H1 (cell line): ENCODE results near the gene THOP1. TPM values are rescaled to one million over a fixed set of nuclear protein-coding genes. Genes with fewer than 3 reads are reported as not detected.

ENCODE experiments used
- CTCF ChIA-PET: fragments of 300-600 bp; sonication (Branson Sonifier 250); formaldehyde crosslinking; loops from one replicate; lab custom pipeline; 2021; ENCODE audit not compliant: partially characterized antibody; lab: Charles Lee
- POLR2A ChIA-PET: fragments of 300-600 bp; sonication (Branson Sonifier 250); formaldehyde crosslinking; loops from one replicate; lab custom pipeline; 2021; ENCODE audit warnings: inconsistent platforms; ENCODE audit not compliant: partially characterized antibody; lab: Charles Lee
- DNase-seq, 2 experiments: peaks; one replicate each; pipeline versions ENCODE4 v3.0.0 to v3.0.0-alpha.2; 2010 to 2022; ENCODE audit warnings: low spot score in 2 of 2, low read depth in 1 of 2, mixed read lengths in 1 of 2
- FAIRE-seq: peaks from 2 replicates; lab custom pipeline; 2011; peaks lifted over from hg19 to GRCh38; lab: Jason Lieb, UNC
- H2AFZ ChIP-seq: 2 replicates; pipeline ENCODE4 v1.8.1; 2012; ENCODE audit warnings: low read length, inconsistent platforms
- H2AK5ac ChIP-seq: 2 replicates; pipeline ENCODE4 v1.6.1; 2013; ENCODE audit warnings: low read depth, low read length
- H2BK120ac ChIP-seq: replicated peaks from 2 replicates; pipeline ENCODE3; 2013; ENCODE audit warnings: low read depth, low read length, inconsistent platforms
- H2BK12ac ChIP-seq: 2 replicates; pipeline ENCODE4 v1.6.1; 2013; ENCODE audit warnings: low read depth, low read length
- H2BK15ac ChIP-seq: 2 replicates; pipeline ENCODE4 v1.6.1; 2013; ENCODE audit warnings: low read length
- H2BK20ac ChIP-seq: 2 replicates; pipeline ENCODE4 v1.6.1; 2013; ENCODE audit warnings: low read length
- H2BK5ac ChIP-seq: 2 replicates; pipeline ENCODE4 v1.6.1; 2013; ENCODE audit warnings: low read depth, low read length
- H3K14ac ChIP-seq: 2 replicates; pipeline ENCODE4 v1.6.1; 2013; ENCODE audit warnings: inconsistent platforms; ENCODE audit not compliant: insufficient read length
- H3K18ac ChIP-seq: 2 replicates; pipeline ENCODE4 v1.6.1; 2013; ENCODE audit warnings: low read length; ENCODE audit errors: extremely low read depth
- H3K23ac ChIP-seq: 2 replicates; pipeline ENCODE4 v1.6.1; 2013; ENCODE audit warnings: inconsistent platforms; ENCODE audit not compliant: insufficient read length
- H3K23me2 ChIP-seq: 2 replicates; pipeline ENCODE4 v1.6.1; 2013; ENCODE audit warnings: low read depth, low read length
- H3K27ac ChIP-seq: 2 replicates; pipeline ENCODE4 v1.6.1; 2011; ENCODE audit warnings: low read depth, low read length, inconsistent platforms
- H3K27me3 ChIP-seq, 4 experiments: replicated peaks in 1 of 4; 1 replicate in 1 of 4; 2 replicates in 3 of 4; pipeline versions ENCODE4 v1.6.1 to v1.8.1; 2011 to 2013; ENCODE audit warnings: low read length in 3 of 4, mild to moderate bottlenecking in 3 of 4, inconsistent platforms in 2 of 4, mixed read lengths in 2 of 4, moderate library complexity in 1 of 4; ENCODE audit not compliant: control insufficient read depth in 3 of 4, insufficient read depth in 3 of 4; ENCODE audit errors: extremely low read depth in 1 of 4
- H3K36me3 ChIP-seq, 4 experiments: 2 replicates each; pipeline versions ENCODE4 v1.6.1 to v1.8.1; 2011 to 2013; ENCODE audit warnings: mild to moderate bottlenecking in 4 of 4, low read length in 3 of 4, moderate library complexity in 2 of 4, control low read depth in 1 of 4, inconsistent platforms in 1 of 4; ENCODE audit not compliant: insufficient read depth in 4 of 4, control insufficient read depth in 2 of 4
- H3K4ac ChIP-seq: replicated peaks from 2 replicates; pipeline ENCODE3; 2013; ENCODE audit warnings: low read length, low read depth, mixed read lengths, inconsistent platforms; ENCODE audit not compliant: insufficient read length
- H3K4me1 ChIP-seq, 4 experiments: replicated peaks in 1 of 4; 1 replicate in 1 of 4; 2 replicates in 3 of 4; pipeline versions ENCODE4 v1.6.1 to v1.8.1; 2011 to 2013; ENCODE audit warnings: low read length in 3 of 4, inconsistent platforms in 2 of 4, mixed read lengths in 1 of 4; ENCODE audit not compliant: insufficient read depth in 4 of 4, control insufficient read depth in 3 of 4
- H3K4me2 ChIP-seq, 2 experiments: 2 replicates each; pipeline versions ENCODE4 v1.6.1 to v1.8.1; 2011 to 2013; ENCODE audit warnings: low read depth in 2 of 2, low read length in 2 of 2, control low read depth in 1 of 2, inconsistent platforms in 1 of 2, mild to moderate bottlenecking in 1 of 2; ENCODE audit not compliant: insufficient read depth in 1 of 2
- H3K4me3 ChIP-seq, 4 experiments: fragments of 200-600, 300-600 bp in 1 of 4; sonication (generic), shearing (Covaris generic), sonication (Bioruptor Twin) in 1 of 4; 2 replicates each; pipeline versions ENCODE4 v1.5.1 to v1.8.1; 2011 to 2016; ENCODE audit warnings: low read length in 4 of 4, low read depth in 3 of 4, control low read depth in 2 of 4, inconsistent platforms in 2 of 4, mild to moderate bottlenecking in 2 of 4, mixed read lengths in 1 of 4, moderate library complexity in 1 of 4; ENCODE audit not compliant: insufficient read depth in 2 of 4; ENCODE audit errors: extremely low read depth in 1 of 4
- H3K56ac ChIP-seq: replicated peaks from 2 replicates; pipeline ENCODE3; 2013; ENCODE audit warnings: low read depth, mild to moderate bottlenecking, mixed read lengths, low read length, inconsistent platforms; ENCODE audit not compliant: insufficient read length
- H3K79me1 ChIP-seq: 2 replicates; pipeline ENCODE4 v1.6.1; 2013; ENCODE audit warnings: low read depth, low read length, control low read depth
- H3K79me2 ChIP-seq, 2 experiments: 2 replicates each; pipeline versions ENCODE4 v1.6.1 to v1.8.1; 2012 to 2013; ENCODE audit warnings: low read length in 2 of 2, mild to moderate bottlenecking in 2 of 2, inconsistent platforms in 1 of 2; ENCODE audit not compliant: insufficient read depth in 2 of 2, control insufficient read depth in 1 of 2
- H3K9ac ChIP-seq, 4 experiments: replicated peaks in 1 of 4; 1 replicate in 1 of 4; 2 replicates in 3 of 4; pipeline versions ENCODE4 v1.6.1 to v1.8.1; 2011 to 2013; ENCODE audit warnings: low read depth in 3 of 4, low read length in 3 of 4, control low read depth in 2 of 4, mild to moderate bottlenecking in 2 of 4, moderate library complexity in 2 of 4, inconsistent platforms in 1 of 4; ENCODE audit errors: extremely low read depth in 1 of 4
- H3K9me3 ChIP-seq, 2 experiments: 2 replicates each; pipeline versions ENCODE4 v1.6.1 to v1.8.1; 2012 to 2013; ENCODE audit warnings: mild to moderate bottlenecking in 2 of 2, moderate library complexity in 2 of 2, control low read depth in 1 of 2, inconsistent platforms in 1 of 2, low read depth in 1 of 2, low read length in 1 of 2, mixed read lengths in 1 of 2; ENCODE audit not compliant: insufficient read depth in 2 of 2
- H4K20me1 ChIP-seq, 2 experiments: replicated peaks in 1 of 2; 2 replicates each; pipeline versions ENCODE3 to v1.8.1; 2011 to 2013; ENCODE audit warnings: inconsistent platforms in 2 of 2, low read length in 2 of 2, mild to moderate bottlenecking in 1 of 2; ENCODE audit not compliant: insufficient read depth in 2 of 2, control insufficient read depth in 1 of 2
- H4K5ac ChIP-seq: 2 replicates; pipeline ENCODE4 v1.6.1; 2013; ENCODE audit warnings: low read length, low read depth, mixed read lengths, inconsistent platforms; ENCODE audit not compliant: insufficient read length
- H4K8ac ChIP-seq: 2 replicates; pipeline ENCODE4 v1.8.0; 2013; ENCODE audit warnings: mild to moderate bottlenecking, moderate library complexity, low read length, inconsistent platforms; ENCODE audit not compliant: insufficient read depth; ENCODE audit errors: extremely low read depth
- H4K91ac ChIP-seq: replicated peaks from 2 replicates; pipeline ENCODE3; 2013; ENCODE audit warnings: low read length, mixed read lengths, inconsistent platforms; ENCODE audit not compliant: insufficient read length
- KDM4A ChIP-seq: IDR thresholded peaks from one replicate; pipeline ENCODE4 v1.7.1; 2012; ENCODE audit warnings: low read depth, mild to moderate bottlenecking, moderate library complexity, low read length, inconsistent platforms; ENCODE audit not compliant: severe bottlenecking
- SAP30 ChIP-seq: fragments of 300-600 bp; sonication (generic); IDR thresholded peaks from 2 replicates; pipeline ENCODE4 v1.7.1; 2012; ENCODE audit warnings: low read length, moderate library complexity, mild to moderate bottlenecking, inconsistent platforms; ENCODE audit not compliant: insufficient read depth, insufficient replicate concordance
- WGBS, 2 experiments: shearing (Covaris generic) in 1 of 2; methylation state at CpG; one replicate each; pipeline versions ENCODE4 v1.1.6 to v1.1.7; 2013 to 2015; ENCODE audit warnings: low lambda C conversion rate in 2 of 2, mixed read lengths in 2 of 2, inconsistent platforms in 1 of 2, low coverage in 1 of 2, missing lambda C conversion rate in 1 of 2; ENCODE audit not compliant: insufficient replicate concordance in 2 of 2, insufficient coverage in 1 of 2, insufficient read length in 1 of 2; ENCODE audit errors: extremely low coverage in 1 of 2, missing lambda C conversion rate in 1 of 2; 5-methylcytosine and 5-hydroxymethylcytosine counted together
- polyA plus RNA-seq, 7 experiments: library from polyadenylated mRNA; depleted of rRNA in 3 of 7; stranded (reverse) in 5 of 7; unstranded in 2 of 7; fragments of >200 nt in 5 of 7; fragments of 200-250 nt in 2 of 7; gene quantifications; 1 replicate in 5 of 7; 2 replicates in 1 of 7; 4 replicates in 1 of 7; pipeline versions ENCODE4 v1.2.1 to v1.2.3, GENCODE V29; 2011 to 2013; ENCODE audit warnings: missing spikeins in 2 of 7, mixed read lengths in 2 of 7
- total RNA-seq: library from RNA; stranded (reverse); fragmentation: NEBNext Ultra II Directional; extraction: Animal tissue kit (Norgen Biotek cat#: 25700); gene quantifications from 2 replicates; pipeline ENCODE4 v1.2.1, GENCODE V29; 2021
- TF ChIP-seq, protein P1 (sequence below): IDR thresholded peaks from 2 replicates; pipeline ENCODE4 v1.6.1; 2011; ENCODE audit warnings: low read depth, mild to moderate bottlenecking, low read length; ENCODE audit not compliant: insufficient read depth

Gene THOP1
- total and polyA plus RNA-seq, 2 of the 8 experiments (the other 6 are each of a cell fraction or from before 2014, with no cell fraction given) = 136 to 159 TPM

DNA sequence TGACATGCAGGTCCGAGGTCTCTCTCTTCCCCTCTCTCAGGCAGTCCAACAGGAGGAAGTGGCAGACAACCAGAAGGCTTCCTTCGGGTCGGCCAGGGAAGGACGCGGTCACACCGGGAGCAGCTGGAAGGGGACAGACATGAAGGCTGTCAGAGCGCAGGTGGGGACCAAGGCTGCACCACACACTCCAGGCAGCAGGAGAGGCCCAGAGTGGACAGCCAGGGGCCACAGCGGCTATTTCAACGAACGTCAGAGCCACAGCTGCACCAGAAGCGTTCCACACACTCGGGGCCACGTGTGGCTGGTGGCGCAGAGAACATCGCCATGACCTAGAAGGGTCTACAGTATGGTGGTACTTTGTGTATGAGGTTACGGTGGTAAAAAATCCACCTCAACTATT, 29.5 kb upstream of the THOP1 start:
- WGBS, 2 experiments = 91% methylated on average over 15 of the region's 16 CpGs; no CpG with 5 or more reads in 1 of the 2 experiments
- no peak overlapping the region for H3K4me2 ChIP-seq
- no peak overlapping the region for H2BK12ac ChIP-seq
- CTCF ChIA-PET = interaction anchor here (0.6 to 0.8 kb wide), 3 partner anchors 108 to 988 kb away, joined by 3 read pairs; no protein-coding TSS in a partner anchor
- no peak overlapping the region for H4K8ac ChIP-seq
- no peak overlapping the region for H3K18ac ChIP-seq
- no peaks in the 10 kb centered on the region for H3K79me2 ChIP-seq
- H3K4me3 ChIP-seq = no peak overlapping the region
- POLR2A ChIA-PET = interaction anchor here (0.6 to 1.1 kb wide), 2 partner anchors 22 to 507 kb away, joined by 3 read pairs; no protein-coding TSS in a partner anchor
- no peak overlapping the region for H2AK5ac ChIP-seq
- FAIRE-seq (no peak), DNase-seq (no peak)
- no peak for TF ChIP-seq KDM4A
- TF ChIP-seq SAP30 = no peak
- TF ChIP-seq, protein P1, sequence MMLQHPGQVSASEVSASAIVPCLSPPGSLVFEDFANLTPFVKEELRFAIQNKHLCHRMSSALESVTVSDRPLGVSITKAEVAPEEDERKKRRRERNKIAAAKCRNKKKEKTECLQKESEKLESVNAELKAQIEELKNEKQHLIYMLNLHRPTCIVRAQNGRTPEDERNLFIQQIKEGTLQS = no peak
- H4K20me1 ChIP-seq = peaks cover 0 to 10% of the 10 kb centered on the region in 2 experiments
- H2BK15ac ChIP-seq = no peak overlapping the region
- H3K23me2 ChIP-seq = no peaks in the 10 kb centered on the region
- H3K23ac ChIP-seq = no peak overlapping the region
- H3K4me1 ChIP-seq = no peaks in the 10 kb centered on the region
- no peak overlapping the region for H2BK5ac ChIP-seq
- H3K79me1 ChIP-seq = no peaks in the 10 kb centered on the region
- no peak overlapping the region for H2AFZ ChIP-seq
- H3K56ac ChIP-seq = no peak overlapping the region
- no peaks in the 10 kb centered on the region for H3K27me3 ChIP-seq
- no peak overlapping the region for H3K9ac ChIP-seq
- H3K9me3 ChIP-seq = no peaks in the 10 kb centered on the region
- no peak overlapping the region for H4K91ac ChIP-seq
- H4K5ac ChIP-seq = no peak overlapping the region
- no peak overlapping the region for H3K4ac ChIP-seq
- H2BK20ac ChIP-seq = no peak overlapping the region
- no peak overlapping the region for H3K14ac ChIP-seq
- H3K36me3 ChIP-seq = peaks cover 15 to 48% (median 33%) of the 10 kb centered on the region in 4 experiments
- no peak overlapping the region for H3K27ac ChIP-seq
- no peak overlapping the region for H2BK120ac ChIP-seq
